B cell (primary cell): ENCODE measurements around the gene BUD13. TPM values are rescaled to one million over a fixed set of nuclear protein-coding genes. Genes with fewer than 3 reads are reported as not detected.

Experiments used
- ATAC-seq: fragments of 200-7000 bp; cut with Tn5 transposase; one replicate; pipeline ENCODE4 v1.10.0; 2021; ENCODE audit warnings: low read depth, mild to moderate bottlenecking, moderate number of reproducible peaks, moderate library complexity
- CTCF ChIA-PET: fragments of 350-600 bp; sonication (Branson Sonifier 250); formaldehyde crosslinking; loops from one replicate; lab custom pipeline; 2021; ENCODE audit warnings: antibody characterized with exemption, inconsistent platforms; lab: Charles Lee
- POLR2A ChIA-PET: fragments of 350-600 bp; sonication (Branson Sonifier 250); formaldehyde crosslinking; loops from one replicate; lab custom pipeline; 2021; ENCODE audit warnings: antibody characterized with exemption; lab: Charles Lee
- DNase-seq: peaks from one replicate; pipeline ENCODE4 v3.0.0; 2013
- H2AFZ ChIP-seq: 2 replicates; pipeline ENCODE4 v1.6.1; 2012; ENCODE audit warnings: mild to moderate bottlenecking, low read depth, low read length; ENCODE audit not compliant: insufficient read depth, poor library complexity, severe bottlenecking
- H3K27ac ChIP-seq, 2 donors: 1 replicate in 1 of 2; 2 replicates in 1 of 2; pipeline ENCODE4 v1.5.1; 2012 to 2013; ENCODE audit warnings: low read length in 2 of 2, mild to moderate bottlenecking in 2 of 2, moderate library complexity in 1 of 2
- H3K27me3 ChIP-seq, 4 experiments: fragments of 200-600 bp in 1 of 4; sonication (generic) in 1 of 4; replicated peaks in 1 of 4; 1 replicate in 2 of 4; 2 replicates in 2 of 4; pipeline versions ENCODE4 v1.6.1 to v1.7.0; 2013 to 2016; ENCODE audit warnings: low read length in 3 of 4, mild to moderate bottlenecking in 2 of 4, mixed read lengths in 1 of 4, moderate library complexity in 1 of 4; ENCODE audit not compliant: insufficient read depth in 4 of 4, control insufficient read depth in 3 of 4; ENCODE audit errors: control extremely low read depth in 1 of 4
- H3K36me3 ChIP-seq, 2 experiments: replicated peaks in 1 of 2; 1 replicate in 1 of 2; 2 replicates in 1 of 2; pipeline versions ENCODE4 v1.6.1 to v1.7.1; 2013; ENCODE audit warnings: low read length in 1 of 2; ENCODE audit not compliant: insufficient read depth in 2 of 2, control insufficient read depth in 1 of 2; ENCODE audit errors: control extremely low read depth in 1 of 2, extremely low read depth in 1 of 2
- H3K4me1 ChIP-seq, 2 donors: fragments of 200-600 bp in 1 of 2; sonication (generic) in 1 of 2; 1 replicate in 1 of 2; 2 replicates in 1 of 2; pipeline versions ENCODE4 v1.5.1 to v1.6.1; 2013 to 2017; ENCODE audit warnings: low read length in 2 of 2; ENCODE audit not compliant: control insufficient read depth in 2 of 2, insufficient read depth in 2 of 2
- H3K4me2 ChIP-seq: replicated peaks from 2 replicates; pipeline ENCODE3; 2012; ENCODE audit warnings: mild to moderate bottlenecking, low read depth, low read length; ENCODE audit not compliant: poor library complexity, severe bottlenecking
- H3K4me3 ChIP-seq, 5 experiments: fragments of 200-600 bp in 1 of 5; sonication (generic) in 1 of 5; 1 replicate in 3 of 5; 2 replicates in 2 of 5; pipeline versions ENCODE4 v1.5.1 to v1.7.0; 2011 to 2016; ENCODE audit warnings: low read length in 4 of 5, mild to moderate bottlenecking in 4 of 5, low read depth in 2 of 5, control low read depth in 1 of 5, moderate library complexity in 1 of 5; ENCODE audit not compliant: insufficient read depth in 1 of 5; ENCODE audit errors: control extremely low read depth in 1 of 5, extremely low read depth in 1 of 5
- H3K79me2 ChIP-seq: fragments of 200-600 bp; sonication (generic); one replicate; pipeline ENCODE4 v1.6.0; 2016; ENCODE audit warnings: low read length; ENCODE audit not compliant: control insufficient read depth, insufficient read depth
- H3K9ac ChIP-seq: fragments of 200-600 bp; sonication (generic); 2 replicates; pipeline ENCODE4 v1.6.1; 2017; ENCODE audit warnings: mild to moderate bottlenecking, low read length, moderate library complexity
- H3K9me3 ChIP-seq, 3 donors: one replicate each; pipeline versions ENCODE4 v1.6.1 to v1.7.1; 2013; ENCODE audit warnings: low read length in 2 of 3; ENCODE audit not compliant: control insufficient read depth in 2 of 3, insufficient read depth in 1 of 3; ENCODE audit errors: control extremely low read depth in 1 of 3
- H4K20me1 ChIP-seq: 2 replicates; pipeline ENCODE4 v1.6.0; 2012; ENCODE audit warnings: mild to moderate bottlenecking, low read length; ENCODE audit not compliant: insufficient read depth, control insufficient read depth, poor library complexity, severe bottlenecking
- H3K27ac Mint-ChIP-seq: one replicate; pipeline ENCODE4 v1.8.0; 2021; ENCODE audit warnings: mixed read lengths
- H3K27me3 Mint-ChIP-seq: one replicate; pipeline ENCODE4 v1.8.0; 2021; ENCODE audit warnings: mixed read lengths
- H3K4me1 Mint-ChIP-seq: one replicate; pipeline ENCODE4 v1.8.0; 2021; ENCODE audit warnings: mixed read lengths
- H3K4me3 Mint-ChIP-seq: one replicate; pipeline ENCODE4 v1.8.0; 2021; ENCODE audit warnings: mixed read lengths
- H3K9me3 Mint-ChIP-seq: one replicate; pipeline ENCODE4 v1.8.0; 2022; ENCODE audit warnings: mixed read lengths; ENCODE audit not compliant: insufficient read depth
- EZH2 ChIP-seq: IDR thresholded peaks from 2 replicates; pipeline ENCODE4 v1.6.1; 2012; ENCODE audit warnings: borderline replicate concordance, low read depth, mild to moderate bottlenecking, moderate library complexity, low read length; ENCODE audit not compliant: insufficient read depth, poor library complexity, severe bottlenecking
- WGBS: methylation state at CpG from one replicate; pipeline ENCODE4 v1.1.5; 2013; ENCODE audit warnings: missing lambda C conversion rate; ENCODE audit not compliant: insufficient coverage; 5-methylcytosine and 5-hydroxymethylcytosine counted together
- intact Hi-C: fragments of 100-400 bp; cut with micrococcal nuclease; formaldehyde crosslinking; loops from one replicate; pipeline ENCODE4 v1.10.0; 2022
- polyA plus RNA-seq: library from polyadenylated mRNA; depleted of rRNA; stranded (reverse); fragments of >200 nt; gene quantifications from 2 replicates; pipeline ENCODE4 v1.2.3, GENCODE V29; 2012
- total RNA-seq, 2 donors: library from RNA; stranded (reverse); fragments of 120-200 nt in 1 of 2; gene quantifications; 1 replicate in 1 of 2; 2 replicates in 1 of 2; pipeline versions ENCODE4 v1.2.3 to v1.2.4, GENCODE V29; 2013 to 2022
- TF ChIP-seq, protein P1 (sequence below): fragments of 200-600 bp; IDR thresholded peaks from one replicate; pipeline ENCODE4 v1.8.0; 2022; ENCODE audit warnings: antibody characterized with exemption, mild to moderate bottlenecking

Gene BUD13
- total and polyA plus RNA-seq, 2 donors (not counting 1 experiment from before 2014, with no cell fraction given), result 14.1 to 24.2 TPM

DNA sequence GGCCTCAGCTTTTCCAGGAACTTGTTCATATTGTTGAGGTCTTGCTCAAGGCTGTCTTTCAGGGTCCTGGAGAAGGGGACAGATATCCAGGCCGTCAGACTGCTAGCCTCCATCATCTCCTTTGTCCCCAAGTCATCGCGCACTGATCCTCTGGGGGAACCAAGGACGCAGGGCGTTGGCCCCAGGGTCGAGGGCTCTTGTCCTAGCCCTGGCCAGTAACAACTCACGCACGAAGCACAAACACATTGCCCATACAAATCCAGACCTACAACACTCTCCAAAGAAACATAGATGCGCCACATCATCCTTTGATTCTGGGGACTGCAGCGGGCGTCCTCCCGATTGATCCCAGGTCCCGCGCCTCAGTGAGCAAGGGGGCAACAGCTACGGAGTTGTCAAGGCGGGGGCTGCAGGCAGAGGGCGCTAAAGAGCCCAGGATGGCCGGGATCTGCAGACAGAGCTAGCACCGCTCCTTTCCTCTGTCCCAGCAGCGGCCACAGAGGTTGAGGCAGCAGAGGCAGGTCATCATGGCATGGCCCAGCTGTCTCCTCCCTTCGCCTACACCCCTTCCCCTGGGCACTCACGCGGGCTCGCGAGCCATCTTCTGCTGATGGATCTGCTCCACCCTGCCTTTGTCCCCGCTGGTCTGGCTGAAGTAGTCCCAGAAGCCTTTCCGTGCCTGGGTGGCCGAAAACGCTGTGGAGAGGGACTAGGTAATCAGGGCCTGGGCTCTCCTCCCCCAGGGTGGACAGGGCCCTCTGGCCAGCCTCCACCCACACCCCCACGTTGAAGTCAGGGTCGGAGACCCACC, 18.4 kb upstream of the BUD13 start:
- H3K36me3 ChIP-seq, result peaks cover 0 to 6% of the 10 kb centered on the region in 2 experiments
- Mint-ChIP-seq H3K27ac (no peak overlapping the region), H3K9me3 (no peaks in the 10 kb centered on the region), H3K4me1 (peaks cover 29% of the 10 kb centered on the region), H3K27me3 (peaks cover 7% of the 10 kb centered on the region), H3K4me3 (peak overlapping the region; percentile 41)
- WGBS, result 34% methylated on average over 29 of the region's 31 CpGs
- no peaks in the 10 kb centered on the region for H3K9me3 ChIP-seq
- ATAC-seq (peak; percentile 54), DNase-seq (peak; percentile 73)
- H3K27ac ChIP-seq, result no peak overlapping the region
- peaks cover 23% of the 10 kb centered on the region for H3K79me2 ChIP-seq
- TF ChIP-seq, protein P1, sequence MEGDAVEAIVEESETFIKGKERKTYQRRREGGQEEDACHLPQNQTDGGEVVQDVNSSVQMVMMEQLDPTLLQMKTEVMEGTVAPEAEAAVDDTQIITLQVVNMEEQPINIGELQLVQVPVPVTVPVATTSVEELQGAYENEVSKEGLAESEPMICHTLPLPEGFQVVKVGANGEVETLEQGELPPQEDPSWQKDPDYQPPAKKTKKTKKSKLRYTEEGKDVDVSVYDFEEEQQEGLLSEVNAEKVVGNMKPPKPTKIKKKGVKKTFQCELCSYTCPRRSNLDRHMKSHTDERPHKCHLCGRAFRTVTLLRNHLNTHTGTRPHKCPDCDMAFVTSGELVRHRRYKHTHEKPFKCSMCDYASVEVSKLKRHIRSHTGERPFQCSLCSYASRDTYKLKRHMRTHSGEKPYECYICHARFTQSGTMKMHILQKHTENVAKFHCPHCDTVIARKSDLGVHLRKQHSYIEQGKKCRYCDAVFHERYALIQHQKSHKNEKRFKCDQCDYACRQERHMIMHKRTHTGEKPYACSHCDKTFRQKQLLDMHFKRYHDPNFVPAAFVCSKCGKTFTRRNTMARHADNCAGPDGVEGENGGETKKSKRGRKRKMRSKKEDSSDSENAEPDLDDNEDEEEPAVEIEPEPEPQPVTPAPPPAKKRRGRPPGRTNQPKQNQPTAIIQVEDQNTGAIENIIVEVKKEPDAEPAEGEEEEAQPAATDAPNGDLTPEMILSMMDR, result peak; percentile 80
- no peak for TF ChIP-seq EZH2
- H3K4me3 ChIP-seq, result no peak overlapping the region
- intact Hi-C loops, result loop anchor here (1.0 to 10.0 kb wide), 2 partner anchors 45 to 84 kb away; no protein-coding TSS in a partner anchor
- no peaks in the 10 kb centered on the region for H4K20me1 ChIP-seq
- peaks cover 22 to 28% of the 10 kb centered on the region in 2 donors for H3K4me1 ChIP-seq
- CTCF ChIA-PET, result interaction anchor here (0.6 to 7.1 kb wide), 19 partner anchors 9 to 440 kb away, joined by 3 to 80 read pairs (median 5); partner anchors contain the start of genes APOA1, PCSK7 and SIDT2
- H2AFZ ChIP-seq, result peak overlapping the region; percentile 54
- POLR2A ChIA-PET, result no interaction called here
- H3K27me3 ChIP-seq, result peaks cover 0 to 10% (median 0%) of the 10 kb centered on the region in 4 experiments
- H3K9ac ChIP-seq, result no peak overlapping the region
- peak overlapping the region; percentile 46 for H3K4me2 ChIP-seq
